Left kidney (tissue), 2 donors: ENCODE results near the gene KAZALD1. TPM values are rescaled to one million over a fixed set of nuclear protein-coding genes. Genes with fewer than 3 reads are reported as not detected.
"Not testable (repeated sequence)": the region's sequence is repeated elsewhere in the genome, so short reads cannot be mapped to it uniquely, and the experiment has no call there.

Source experiments
- DNase-seq: peaks from one replicate; pipeline ENCODE4 v3.0.0-alpha.2; 2013
- polyA plus RNA-seq: library from polyadenylated mRNA; unstranded; fragments of 120-200 nt; gene quantifications from one replicate; pipeline ENCODE4 v1.2.1, GENCODE V29; 2013; ENCODE audit not compliant: insufficient read length

Gene KAZALD1
- polyA plus RNA-seq, 1 donor: 8.2 TPM

DNA sequence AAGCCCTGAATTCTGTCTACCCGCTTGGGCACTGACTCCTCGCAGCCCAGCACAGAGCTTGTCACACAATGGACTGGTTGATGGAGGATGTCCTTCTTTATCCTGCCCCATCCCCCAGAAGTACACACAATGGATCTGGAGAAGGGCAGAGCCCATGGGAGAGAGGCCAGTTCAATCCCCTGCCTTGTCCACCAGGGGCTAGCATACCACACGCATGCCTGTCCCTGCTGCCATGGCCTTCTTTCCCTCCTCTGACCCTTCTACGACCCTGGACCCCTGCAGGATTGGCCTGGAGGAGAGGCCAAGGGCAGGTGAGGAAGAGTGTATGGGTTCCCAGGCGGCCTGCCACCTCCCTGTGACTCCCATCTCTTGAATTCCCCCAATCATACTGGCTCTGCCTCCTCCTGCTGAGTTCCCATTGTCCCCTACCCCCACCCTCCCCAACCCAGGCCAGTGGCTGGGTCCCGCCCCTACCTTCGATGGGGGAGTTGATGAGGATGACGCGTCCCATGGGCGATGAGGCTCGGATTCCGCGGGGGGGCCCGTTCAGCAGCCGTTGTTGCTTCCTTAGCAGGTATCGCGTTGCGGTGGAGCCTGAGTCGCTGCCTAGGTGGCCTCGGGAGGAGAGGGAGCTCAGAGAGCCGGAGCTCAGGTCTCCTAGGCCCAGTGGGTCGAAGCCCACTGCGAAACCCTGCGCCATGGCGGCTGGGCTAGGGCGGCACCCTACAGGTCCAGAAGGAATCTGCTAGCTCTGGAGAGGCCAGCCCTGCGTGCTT lies 32.1 kb upstream of the KAZALD1 start:
- no peak for DNase-seq

GRCh38 chr10:101030496-101031127 lies 31.2 kb upstream of the KAZALD1 start:
- DNase-seq: no peak

GRCh38 chr10:101031128-101031795 lies 30.5 kb upstream of the KAZALD1 start, which contains the start of the genes PDZD7 and SFXN3:
PDZD7 (minus strand) TSS chr10:101031129; CDS start chr10:101030219, 910 bp downstream.
SFXN3 (plus strand) TSS chr10:101031234; CDS start chr10:101034695, 3,461 bp downstream.
- peak; percentile 89 for DNase-seq

DNA sequence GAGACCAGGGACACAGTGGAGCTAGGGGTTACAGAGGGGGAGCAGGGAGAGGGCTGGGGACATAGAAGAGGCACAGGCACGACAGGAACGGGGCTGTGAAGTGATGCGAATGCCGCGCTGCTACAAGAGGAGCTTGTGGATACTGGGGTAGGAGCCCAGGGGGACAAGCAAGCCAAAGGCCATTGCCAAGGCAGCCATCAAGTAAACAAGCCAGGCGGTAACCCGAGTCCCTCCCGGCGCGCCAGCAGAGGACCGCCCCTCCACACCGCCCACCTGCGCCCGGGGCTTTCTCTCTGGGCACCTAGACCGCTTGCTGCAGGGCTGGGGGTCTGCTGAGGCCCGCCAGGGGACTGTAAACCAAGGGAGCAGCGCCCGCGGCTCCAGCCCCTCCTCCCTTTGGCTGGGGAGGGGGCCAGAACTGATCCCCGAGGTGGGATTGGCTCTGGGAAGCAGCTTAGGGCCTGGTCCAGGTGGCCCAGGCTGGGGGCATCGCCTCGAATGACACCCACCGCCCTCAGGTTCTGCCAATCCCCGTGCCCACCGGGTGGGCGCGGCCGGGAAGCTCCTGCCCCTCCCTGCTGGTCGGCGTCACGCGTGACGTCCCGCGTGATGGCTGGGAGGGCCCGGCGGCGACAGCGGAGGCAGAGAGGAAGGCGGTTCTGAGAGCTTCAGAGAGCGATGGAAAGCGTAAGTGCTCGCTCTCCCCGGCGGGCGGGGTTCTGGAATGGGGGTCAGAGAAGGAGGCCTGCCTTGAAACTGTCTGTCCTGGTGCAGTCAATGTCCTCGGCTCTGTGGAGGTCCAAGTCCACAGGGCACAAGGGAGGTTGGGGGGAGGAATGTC lies 29.8 kb upstream of the KAZALD1 start:
- no peak for DNase-seq

GRCh38 chr10:101032637-101033224 lies 29.1 kb upstream of the KAZALD1 start:
- no peak for DNase-seq

- DNase-seq: no peak
Measured at GRCh38 chr10:101033276-101033675, 28.5 kb upstream of the KAZALD1 start.

DNA sequence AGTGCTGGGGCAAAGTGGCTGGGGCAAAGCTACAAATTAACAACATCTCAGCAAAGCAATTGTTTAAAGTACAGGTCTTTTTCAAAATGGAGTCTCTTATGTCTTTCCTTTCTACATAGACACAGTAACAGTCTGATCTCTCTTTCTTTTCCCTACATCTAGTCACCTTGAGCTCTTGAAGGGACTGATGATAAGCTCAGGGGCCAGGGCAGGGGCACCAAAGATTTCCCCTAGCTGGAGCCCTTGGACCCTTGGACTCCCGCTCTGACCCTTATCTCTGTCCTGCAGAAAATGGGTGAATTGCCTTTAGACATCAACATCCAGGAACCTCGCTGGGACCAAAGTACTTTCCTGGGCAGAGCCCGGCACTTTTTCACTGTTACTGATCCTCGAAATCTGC lies 27.4 kb upstream of the KAZALD1 start:
- DNase-seq: not testable (repeated sequence)

GRCh38 chr10:101035314-101035713 lies 26.5 kb upstream of the KAZALD1 start:
- no peak for DNase-seq

- DNase-seq: no peak
Measured at GRCh38 chr10:101035916-101036702, 25.7 kb upstream of the KAZALD1 start.

DNA sequence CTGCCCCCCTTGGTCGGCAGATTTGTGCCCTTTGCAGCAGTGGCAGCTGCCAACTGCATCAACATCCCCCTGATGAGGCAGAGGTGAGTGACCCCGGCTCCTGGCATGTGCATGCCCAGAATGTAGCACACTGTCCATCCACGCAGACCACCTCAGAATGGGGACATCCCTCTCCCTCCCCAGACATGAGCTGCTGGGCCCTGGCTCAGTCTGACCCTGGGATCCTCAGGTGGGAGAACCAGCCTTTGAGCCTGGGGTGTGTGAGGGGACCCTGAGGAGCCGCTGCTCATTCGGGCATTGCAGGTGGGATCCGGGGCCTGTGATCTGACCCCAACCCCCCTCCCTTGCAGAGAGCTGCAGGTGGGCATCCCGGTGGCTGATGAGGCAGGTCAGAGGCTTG lies 25.1 kb upstream of the KAZALD1 start:
- DNase-seq: no peak

DNA sequence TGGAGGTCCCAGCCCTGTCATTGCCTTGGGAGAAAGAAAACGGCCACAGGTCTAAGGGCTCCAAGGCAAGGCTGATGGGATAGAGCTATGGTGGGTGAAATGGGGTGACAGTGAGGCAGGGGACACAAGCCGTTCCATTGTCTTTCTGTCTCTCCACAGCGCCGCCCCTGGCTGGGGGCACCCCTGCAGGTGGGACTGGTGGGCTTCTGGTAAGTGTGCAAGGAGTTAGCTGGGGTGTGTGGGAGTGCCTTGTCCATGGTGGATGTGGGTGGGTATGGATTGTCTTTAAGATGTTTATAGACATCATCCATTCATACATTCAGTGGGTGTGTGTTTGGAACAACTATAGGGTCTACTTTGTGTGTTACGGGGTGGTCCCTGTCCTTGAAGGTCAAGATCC lies 23.3 kb upstream of the KAZALD1 start:
- DNase-seq: no peak

DNA sequence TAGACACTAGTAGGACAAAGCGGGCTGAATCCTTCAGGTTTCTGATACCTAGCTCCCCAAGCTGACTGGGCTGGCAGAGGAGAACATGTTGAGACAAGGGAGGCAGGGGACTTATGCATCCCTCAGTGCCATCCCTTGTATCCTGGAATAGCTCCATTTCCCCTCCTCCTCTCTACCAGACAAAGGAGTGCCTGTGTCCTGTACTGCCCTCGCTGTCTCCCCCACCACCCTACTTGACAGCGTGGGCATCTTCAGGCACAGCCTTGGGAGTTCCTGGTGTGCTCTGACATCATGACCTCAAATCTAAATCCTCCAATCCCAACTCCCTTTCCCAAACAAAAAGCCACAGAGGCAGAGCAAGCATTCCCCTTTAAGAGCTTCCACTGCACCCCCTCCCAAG lies 21.7 kb upstream of the KAZALD1 start:
- no peak for DNase-seq

GRCh38 chr10:101040851-101041250 lies 20.9 kb upstream of the KAZALD1 start:
- no peak for DNase-seq

DNA sequence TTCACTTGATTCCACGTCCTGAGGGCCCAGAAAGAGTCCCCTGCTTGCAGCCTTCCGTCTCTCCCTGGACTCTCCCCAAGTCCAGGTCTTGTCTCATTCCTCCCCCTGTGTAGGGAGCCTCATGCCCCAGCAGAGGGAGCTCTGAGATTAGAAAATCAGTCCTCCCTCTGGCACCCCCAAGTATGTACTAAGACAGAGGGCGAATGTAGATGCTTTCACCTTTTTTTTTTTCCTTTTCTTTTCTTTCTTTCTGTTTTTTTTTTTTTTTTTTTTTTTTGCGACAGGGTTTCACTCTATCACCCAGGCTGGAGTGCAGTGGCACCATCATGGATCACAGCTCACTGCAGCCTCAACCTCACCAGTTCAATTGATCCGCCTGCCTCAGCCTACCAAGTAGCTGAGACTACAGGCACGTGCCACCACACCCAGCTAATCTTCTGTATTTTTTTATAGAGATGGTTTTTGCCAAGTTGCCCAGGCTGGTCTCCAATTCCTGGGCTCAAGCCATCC lies 20.5 kb upstream of the KAZALD1 start:
- DNase-seq: peak; percentile 87

GRCh38 chr10:101042118-101042517 lies 19.7 kb upstream of the KAZALD1 start:
- DNase-seq: no peak

DNA sequence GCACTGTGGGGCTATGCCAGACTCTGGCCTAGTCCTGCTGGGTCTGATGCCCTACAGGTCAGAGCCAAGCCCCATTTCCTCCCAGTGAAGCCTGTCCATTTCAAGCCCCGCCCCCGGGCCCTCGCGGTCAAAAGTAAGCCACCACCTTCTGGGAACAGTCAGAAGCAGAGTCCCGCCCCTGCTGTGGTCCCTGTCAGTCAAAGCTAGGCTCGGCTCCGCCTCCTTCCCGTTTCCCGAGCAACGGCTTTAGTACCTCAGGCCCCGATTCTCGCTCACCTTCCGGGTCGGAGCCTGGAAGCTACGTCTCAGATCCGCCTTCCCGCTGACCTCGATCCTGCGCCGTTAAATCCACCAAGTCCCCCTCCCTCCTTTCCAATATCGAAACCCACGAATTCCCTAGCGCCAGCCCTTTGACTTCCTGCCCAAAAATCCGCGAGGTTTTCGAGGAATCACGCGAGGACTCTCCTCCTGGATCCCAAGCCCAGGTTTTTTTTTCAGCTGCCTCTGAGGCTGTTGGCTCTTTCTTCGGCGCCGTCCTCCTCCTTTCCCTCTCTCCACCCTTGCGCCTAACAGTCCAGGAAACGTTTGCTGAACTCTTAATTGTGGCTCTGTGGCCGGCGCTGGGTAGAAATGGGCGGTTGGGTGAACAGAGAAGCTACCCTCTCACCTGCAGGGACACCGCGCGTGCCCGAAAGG lies 19.0 kb upstream of the KAZALD1 start:
- peak; percentile 94 for DNase-seq

DNA sequence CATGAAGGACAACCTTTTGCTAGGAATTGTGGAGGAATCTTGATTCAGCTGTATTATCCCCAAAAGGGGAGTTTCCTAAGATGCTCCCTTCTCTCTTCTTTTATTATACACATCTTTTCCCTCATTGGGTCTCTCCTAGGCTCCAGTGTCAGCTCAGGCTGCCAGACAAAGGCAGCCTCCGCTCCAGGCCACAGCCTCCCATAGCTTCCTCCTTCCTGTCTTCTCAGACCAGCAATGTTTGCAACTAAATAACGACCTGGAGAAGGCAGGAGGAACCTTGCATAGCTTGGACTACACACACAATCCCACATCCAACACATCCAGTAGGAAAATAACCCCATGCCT lies 18.5 kb upstream of the KAZALD1 start:
- no peak for DNase-seq

DNA sequence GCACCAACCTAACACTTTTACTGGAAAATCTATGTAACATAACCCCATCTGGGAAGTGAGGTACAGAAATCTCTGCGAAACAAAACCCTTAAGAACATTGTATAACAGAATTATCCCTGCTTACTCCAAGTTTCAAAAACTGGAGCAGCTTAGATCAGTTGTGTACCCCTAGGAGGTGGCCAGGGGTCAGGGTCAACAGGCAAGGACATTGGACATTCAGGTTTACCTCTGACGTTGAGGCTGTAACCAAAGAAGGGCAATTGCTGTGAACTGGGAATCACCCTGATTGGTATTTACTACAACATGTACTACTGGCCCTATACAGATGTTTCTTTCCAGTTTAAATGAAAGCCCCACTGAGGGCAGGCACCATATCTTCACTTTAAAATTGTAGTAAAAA lies 17.7 kb upstream of the KAZALD1 start:
- no peak for DNase-seq

DNA sequence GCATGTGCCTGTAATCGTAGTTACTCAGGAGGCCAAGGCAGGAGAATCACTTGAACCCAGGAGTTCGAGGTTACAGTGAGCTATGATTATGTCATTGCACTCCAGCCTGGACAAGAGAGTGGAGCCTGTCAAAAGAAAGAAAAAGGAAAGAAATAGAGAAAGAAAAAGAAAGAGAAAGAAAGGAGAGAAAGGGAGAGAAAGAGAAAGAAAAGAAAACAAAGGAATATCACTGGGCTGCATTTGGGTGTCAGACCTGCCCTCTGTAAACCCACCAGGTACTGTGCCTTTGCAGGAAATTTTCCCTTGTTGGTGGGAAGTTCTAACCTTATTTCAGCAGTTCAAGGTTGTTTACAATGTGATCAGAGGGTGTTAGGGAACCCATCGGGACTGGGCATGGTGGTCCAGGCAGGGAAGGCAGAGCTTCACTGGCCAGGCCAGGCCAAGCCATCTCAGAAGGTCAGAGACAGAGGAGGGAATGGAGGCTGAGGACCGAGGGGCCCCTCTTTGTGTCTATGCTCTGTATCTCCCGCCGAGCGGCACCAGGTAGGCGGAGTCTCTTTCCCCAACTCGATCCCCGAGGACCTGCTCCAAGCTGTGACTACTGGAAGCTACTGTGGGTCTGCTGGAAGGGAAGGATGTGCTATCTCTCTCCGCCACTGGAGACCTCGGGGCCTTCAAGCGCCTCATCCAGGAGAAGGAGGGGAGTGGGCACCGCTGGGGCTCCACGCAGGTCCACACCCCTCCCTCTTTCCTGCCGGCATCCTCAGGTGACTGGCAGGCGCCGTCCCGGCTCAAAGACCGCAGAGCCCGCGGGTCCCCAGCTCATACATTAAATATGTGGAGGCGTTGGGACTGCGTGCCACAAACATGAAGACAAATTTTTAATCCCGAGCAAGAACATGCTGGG lies 15.2 kb upstream of the KAZALD1 start:
- no peak for DNase-seq
